Activated naive CD8-positive, alpha-beta T cell treated with anti-CD3 and anti-CD28 coated beads, Interleukin-2, amount 50 U/mL, for 24 hours (primary cell): ENCODE measurements around the gene CENPN.

Experiments used
- ATAC-seq: fragments of 150-1000 bp; cut with Tn5 transposase; one replicate; pipeline ENCODE4 v1.10.0; 2021
- DNase-seq: peaks from one replicate; pipeline ENCODE4 v3.0.0; 2021
- H3K27ac Mint-ChIP-seq: one replicate; pipeline ENCODE4 v1.8.0; 2021; ENCODE audit warnings: mild to moderate bottlenecking, mixed read lengths
- H3K27me3 Mint-ChIP-seq: one replicate; pipeline ENCODE4 v1.8.0; 2021; ENCODE audit warnings: mixed read lengths
- H3K36me3 Mint-ChIP-seq: one replicate; pipeline ENCODE4 v1.8.0; 2021; ENCODE audit warnings: low read depth, mixed read lengths
- H3K4me1 Mint-ChIP-seq: one replicate; pipeline ENCODE4 v1.8.0; 2021; ENCODE audit warnings: mixed read lengths
- H3K4me3 Mint-ChIP-seq: one replicate; pipeline ENCODE4 v1.8.0; 2021; ENCODE audit warnings: mild to moderate bottlenecking, moderate library complexity, mixed read lengths
- H3K9me3 Mint-ChIP-seq: one replicate; pipeline ENCODE4 v1.8.0; 2021; ENCODE audit warnings: mixed read lengths

The CENPN gene

GRCh38 chr16:80997964-80998620, 8.9 kb upstream of the CENPN start:
- no peak for ATAC-seq
- H3K36me3 Mint-ChIP-seq: peaks cover 48% of the 10 kb centered on the region
- no peaks in the 10 kb centered on the region for H3K27me3 Mint-ChIP-seq
- peak overlapping the region; percentile 61 for H3K27ac Mint-ChIP-seq
- H3K9me3 Mint-ChIP-seq: no peaks in the 10 kb centered on the region
- peaks cover 65% of the 10 kb centered on the region for H3K4me1 Mint-ChIP-seq
- no peak for DNase-seq
- peak overlapping the region; percentile 50 for H3K4me3 Mint-ChIP-seq

- ATAC-seq: no peak
- peaks cover 28% of the 10 kb centered on the region for H3K36me3 Mint-ChIP-seq
- no peaks in the 10 kb centered on the region for H3K9me3 Mint-ChIP-seq
- no peaks in the 10 kb centered on the region for H3K27me3 Mint-ChIP-seq
- H3K4me1 Mint-ChIP-seq: peaks cover 83% of the 10 kb centered on the region
- no peak overlapping the region for H3K27ac Mint-ChIP-seq
- no peak overlapping the region for H3K4me3 Mint-ChIP-seq
- no peak for DNase-seq
Observed at GRCh38 chr16:81000873-81001272, 6.1 kb upstream of the CENPN start.

- Mint-ChIP-seq H3K9me3 (no peaks in the 10 kb centered on the region), H3K27ac (no peak overlapping the region), H3K4me1 (peaks cover 87% of the 10 kb centered on the region), H3K36me3 (peaks cover 29% of the 10 kb centered on the region), H3K27me3 (no peaks in the 10 kb centered on the region), H3K4me3 (no peak overlapping the region)
- DNase-seq: no peak
- ATAC-seq: no peak
Observed at GRCh38 chr16:81001330-81001729, 5.7 kb upstream of the CENPN start.

- Mint-ChIP-seq H3K9me3 (no peaks in the 10 kb centered on the region), H3K27me3 (peaks cover 7% of the 10 kb centered on the region), H3K36me3 (peaks cover 25% of the 10 kb centered on the region), H3K4me3 (peak overlapping the region; percentile 98), H3K4me1 (peaks cover 85% of the 10 kb centered on the region), H3K27ac (peak overlapping the region; percentile 87)
- DNase-seq (no peak), ATAC-seq (no peak)
Observed at GRCh38 chr16:81003064-81003463, 4.0 kb upstream of the CENPN start.

- DNase-seq: no peak
- H3K9me3 Mint-ChIP-seq: no peaks in the 10 kb centered on the region
- ATAC-seq: peak; percentile 14
- H3K27ac Mint-ChIP-seq: peak overlapping the region; percentile 87
- H3K4me1 Mint-ChIP-seq: peaks cover 84% of the 10 kb centered on the region
- H3K4me3 Mint-ChIP-seq: peak overlapping the region; percentile 98
- peaks cover 23% of the 10 kb centered on the region for H3K36me3 Mint-ChIP-seq
- H3K27me3 Mint-ChIP-seq: peaks cover 7% of the 10 kb centered on the region
Observed at GRCh38 chr16:81003610-81004460, 3.2 kb upstream of the CENPN start.

- no peaks in the 10 kb centered on the region for H3K9me3 Mint-ChIP-seq
- peaks cover 7% of the 10 kb centered on the region for H3K27me3 Mint-ChIP-seq
- peaks cover 21% of the 10 kb centered on the region for H3K36me3 Mint-ChIP-seq
- DNase-seq (no peak), ATAC-seq (no peak)
- H3K4me3 Mint-ChIP-seq: peak overlapping the region; percentile 98
- peaks cover 78% of the 10 kb centered on the region for H3K4me1 Mint-ChIP-seq
- peak overlapping the region; percentile 87 for H3K27ac Mint-ChIP-seq
Observed at GRCh38 chr16:81004646-81005353, 2.2 kb upstream of the CENPN start.

- peaks cover 72% of the 10 kb centered on the region for H3K4me1 Mint-ChIP-seq
- DNase-seq (no peak), ATAC-seq (no peak)
- peak overlapping the region; percentile 100 for H3K27ac Mint-ChIP-seq
- H3K36me3 Mint-ChIP-seq: peaks cover 23% of the 10 kb centered on the region
- H3K9me3 Mint-ChIP-seq: no peaks in the 10 kb centered on the region
- H3K4me3 Mint-ChIP-seq: peak overlapping the region; percentile 98
- H3K27me3 Mint-ChIP-seq: peaks cover 7% of the 10 kb centered on the region
Observed at GRCh38 chr16:81005610-81006161, 1.3 kb upstream of the CENPN start.

- Mint-ChIP-seq H3K27me3 (peaks cover 7% of the 10 kb centered on the region), H3K4me3 (peak overlapping the region; percentile 98), H3K9me3 (no peaks in the 10 kb centered on the region), H3K4me1 (peaks cover 66% of the 10 kb centered on the region), H3K36me3 (peaks cover 28% of the 10 kb centered on the region), H3K27ac (peak overlapping the region; percentile 100)
- DNase-seq (peak; percentile 78), ATAC-seq (peak; percentile 30)
Observed at GRCh38 chr16:81006211-81006812, 702 bp upstream of the CENPN start.

- H3K4me1 Mint-ChIP-seq: peaks cover 48% of the 10 kb centered on the region
- peak overlapping the region; percentile 59 for H3K27ac Mint-ChIP-seq
- peak overlapping the region; percentile 98 for H3K4me3 Mint-ChIP-seq
- H3K27me3 Mint-ChIP-seq: peaks cover 7% of the 10 kb centered on the region
- H3K9me3 Mint-ChIP-seq: no peaks in the 10 kb centered on the region
- ATAC-seq: no peak
- H3K36me3 Mint-ChIP-seq: peaks cover 37% of the 10 kb centered on the region
- DNase-seq: no peak
Observed at GRCh38 chr16:81008505-81008789, 1.4 kb downstream of the CENPN start.

- no peak overlapping the region for H3K27ac Mint-ChIP-seq
- peaks cover 67% of the 10 kb centered on the region for H3K36me3 Mint-ChIP-seq
- H3K4me3 Mint-ChIP-seq: no peak overlapping the region
- H3K4me1 Mint-ChIP-seq: peaks cover 11% of the 10 kb centered on the region
- ATAC-seq (no peak), DNase-seq (no peak)
- H3K27me3 Mint-ChIP-seq: no peaks in the 10 kb centered on the region
- H3K9me3 Mint-ChIP-seq: no peaks in the 10 kb centered on the region
Observed at GRCh38 chr16:81012974-81013373, 6.0 kb downstream of the CENPN start.

- H3K27ac Mint-ChIP-seq: no peak overlapping the region
- H3K27me3 Mint-ChIP-seq: no peaks in the 10 kb centered on the region
- peaks cover 72% of the 10 kb centered on the region for H3K36me3 Mint-ChIP-seq
- H3K4me1 Mint-ChIP-seq: no peaks in the 10 kb centered on the region
- no peak for DNase-seq
- H3K4me3 Mint-ChIP-seq: no peak overlapping the region
- no peaks in the 10 kb centered on the region for H3K9me3 Mint-ChIP-seq
- no peak for ATAC-seq
Observed at GRCh38 chr16:81014672-81015071, 7.7 kb downstream of the CENPN start.

GRCh38 chr16:81018496-81018895, 11.5 kb downstream of the CENPN start:
- Mint-ChIP-seq H3K9me3 (no peaks in the 10 kb centered on the region), H3K4me3 (no peak overlapping the region), H3K4me1 (no peaks in the 10 kb centered on the region), H3K27me3 (no peaks in the 10 kb centered on the region), H3K27ac (no peak overlapping the region), H3K36me3 (peaks cover 75% of the 10 kb centered on the region)
- ATAC-seq: no peak
- DNase-seq: no peak

GRCh38 chr16:81026429-81026828, 19.4 kb downstream of the CENPN start:
- peaks cover 6% of the 10 kb centered on the region for H3K4me1 Mint-ChIP-seq
- H3K27ac Mint-ChIP-seq: no peak overlapping the region
- peaks cover 74% of the 10 kb centered on the region for H3K36me3 Mint-ChIP-seq
- DNase-seq (no peak), ATAC-seq (no peak)
- H3K27me3 Mint-ChIP-seq: no peaks in the 10 kb centered on the region
- H3K4me3 Mint-ChIP-seq: no peak overlapping the region
- peaks cover 8% of the 10 kb centered on the region for H3K9me3 Mint-ChIP-seq

- Mint-ChIP-seq H3K27ac (no peak overlapping the region), H3K9me3 (peaks cover 8% of the 10 kb centered on the region), H3K36me3 (peaks cover 60% of the 10 kb centered on the region), H3K27me3 (no peaks in the 10 kb centered on the region), H3K4me3 (no peak overlapping the region), H3K4me1 (peaks cover 6% of the 10 kb centered on the region)
- ATAC-seq: peak; percentile 46
- peak; percentile 18 for DNase-seq
Observed at GRCh38 chr16:81029930-81030604, 23.1 kb downstream of the CENPN start.
